ENCODE results near the gene NT5E.
"Not testable (repeated sequence)": the region's sequence is repeated elsewhere in the genome, so short reads cannot be mapped to it uniquely, and the experiment has no call there.

NT5E gene

GRCh38 chr6:85449818-85450759 lies at the start of gene NT5E:
TSS of gene NT5E (plus strand) at chr6:85450083. CDS start at chr6:85450140, 57 bp downstream.
- DNase-seq = no peak

- DNase-seq = no peak
Observed at GRCh38 chr6:85400331-85400730, 49.6 kb upstream of the NT5E start.

DNA sequence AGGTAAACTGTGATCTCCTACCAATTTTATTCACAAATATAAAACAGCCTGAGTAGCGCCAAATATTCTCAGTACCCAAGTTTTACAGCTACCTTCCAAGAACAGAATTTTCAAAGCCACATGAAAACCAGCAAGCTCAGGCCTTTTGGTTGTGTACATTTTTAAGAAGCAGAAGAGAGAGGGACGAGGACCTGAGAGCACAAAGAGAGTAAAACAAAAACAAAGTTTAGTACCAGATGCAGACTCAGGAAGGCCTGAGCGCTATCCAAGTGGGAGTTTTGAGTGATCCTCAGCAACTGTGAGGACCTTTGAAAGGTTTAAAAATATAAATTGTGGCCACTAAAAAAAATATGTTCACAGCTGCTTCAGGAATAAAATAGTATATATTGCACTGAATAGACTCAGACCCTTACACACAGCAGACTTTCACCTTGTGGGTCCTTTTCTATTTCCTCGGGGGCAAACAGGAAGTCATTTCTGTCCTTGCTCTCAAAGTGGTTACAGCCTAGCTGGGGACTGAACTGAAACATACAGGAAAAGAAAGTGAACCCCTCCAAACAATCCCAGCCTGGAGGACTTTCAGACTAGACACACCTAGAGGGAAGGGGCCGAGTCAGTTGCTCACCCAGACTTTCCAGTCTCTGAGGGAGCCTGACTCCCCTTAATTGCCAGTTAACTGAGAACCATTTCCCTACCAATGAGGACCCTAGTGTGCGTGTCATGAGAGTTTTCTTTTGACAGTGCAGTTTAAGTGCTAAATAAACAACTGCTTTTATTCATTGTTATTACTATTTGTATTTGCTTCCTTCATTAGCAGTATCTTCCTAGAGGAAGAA lies 48.5 kb upstream of the NT5E start:
- DNase-seq = no peak

- no peak for DNase-seq
Observed at GRCh38 chr6:85402071-85402470, 47.8 kb upstream of the NT5E start.

- no peak for DNase-seq
Observed at GRCh38 chr6:85402922-85403321, 47.0 kb upstream of the NT5E start.

- DNase-seq = no peak
Observed at GRCh38 chr6:85403331-85404015, 46.4 kb upstream of the NT5E start.

DNA sequence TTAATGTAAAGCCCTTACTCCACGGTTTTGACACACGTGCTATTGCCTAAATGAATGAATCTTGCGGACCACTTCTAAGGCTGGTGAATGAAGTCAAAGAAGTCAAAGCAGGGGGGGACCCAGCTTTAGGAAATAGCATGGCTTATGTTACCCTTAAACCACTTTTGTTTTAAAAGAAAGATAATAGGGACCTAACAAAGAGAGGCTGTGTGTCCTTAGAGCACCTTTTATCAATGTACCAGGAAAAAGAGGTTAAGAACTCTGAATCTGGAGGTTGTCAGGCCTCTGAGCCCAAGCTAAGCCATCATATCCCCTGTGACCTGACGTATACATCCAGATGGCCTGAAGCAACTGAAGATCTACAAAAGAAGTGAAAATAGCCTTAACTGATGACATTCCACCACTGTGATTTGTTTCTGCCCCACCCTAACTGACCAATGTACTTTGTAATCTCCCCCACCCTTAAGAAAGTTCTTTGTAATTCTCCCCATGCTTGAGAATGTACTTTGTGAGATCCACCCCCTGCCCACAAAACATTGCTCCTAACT lies 45.8 kb upstream of the NT5E start:
- not testable (repeated sequence) for DNase-seq

GRCh38 chr6:85404564-85405174 lies 45.2 kb upstream of the NT5E start:
- no peak for DNase-seq

GRCh38 chr6:85405175-85405852 lies 44.6 kb upstream of the NT5E start:
- no peak for DNase-seq

DNA sequence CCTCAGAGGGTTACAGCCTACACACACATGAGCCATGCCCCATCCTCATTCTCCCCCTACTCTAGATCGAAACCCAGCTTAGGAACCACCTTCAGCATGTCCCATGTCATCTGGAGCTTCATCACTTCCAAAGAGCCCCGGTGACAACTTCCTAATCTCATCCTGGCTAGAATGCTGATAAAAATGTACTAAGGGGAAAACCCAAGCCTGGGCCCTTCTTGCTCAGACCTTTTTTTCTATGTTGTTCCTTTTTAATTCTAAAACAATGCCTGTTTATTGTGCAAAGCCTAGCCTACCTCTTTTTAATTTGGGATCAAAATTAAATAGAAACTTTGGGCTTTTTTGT lies 44.1 kb upstream of the NT5E start:
- DNase-seq = no peak

- DNase-seq = no peak
Observed at GRCh38 chr6:85406641-85407075, 43.2 kb upstream of the NT5E start.

DNA sequence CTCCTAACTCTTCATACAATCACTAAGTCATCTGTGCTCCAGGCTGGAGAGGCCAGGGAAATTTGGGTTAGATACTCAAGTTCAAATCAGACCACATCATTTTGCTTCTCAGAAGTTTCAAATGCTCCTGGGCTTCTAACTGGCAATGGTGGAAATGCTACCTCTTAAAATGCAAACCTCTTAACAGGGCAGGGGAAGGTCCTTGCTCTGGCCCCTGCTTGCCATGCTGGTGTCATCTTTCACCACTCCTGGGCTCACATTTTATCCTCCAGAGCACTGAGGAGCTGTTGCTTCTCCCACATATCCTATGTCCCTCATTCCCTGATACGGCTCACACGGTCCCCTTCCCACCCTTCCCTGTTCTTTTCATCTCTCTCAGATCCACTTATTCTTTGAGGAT lies 41.8 kb upstream of the NT5E start:
- no peak for DNase-seq

DNA sequence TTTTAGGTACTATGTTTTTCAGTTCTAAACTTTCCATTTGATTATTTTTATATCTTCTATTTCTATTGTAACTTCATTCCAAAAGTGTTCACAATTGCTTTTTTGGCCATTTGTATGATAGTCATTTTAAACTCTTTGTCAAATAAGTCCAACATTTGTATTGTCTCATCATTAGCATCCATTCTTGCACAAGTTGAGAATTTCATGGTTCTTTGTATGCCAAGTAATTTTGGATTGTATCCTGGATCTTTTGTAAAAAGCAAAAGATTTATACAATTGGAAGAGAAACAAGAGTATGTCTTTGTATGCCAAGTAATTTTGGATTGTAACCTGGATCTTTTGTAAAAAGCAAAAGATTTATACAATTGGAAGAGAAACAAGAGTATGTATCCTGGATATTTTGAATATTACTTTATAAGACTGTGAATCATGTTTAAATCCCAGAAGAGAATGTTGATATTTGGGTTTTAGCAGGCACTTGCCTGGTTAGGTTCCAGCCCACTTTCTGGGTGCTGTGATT lies 36.9 kb upstream of the NT5E start:
- no peak for DNase-seq

DNA sequence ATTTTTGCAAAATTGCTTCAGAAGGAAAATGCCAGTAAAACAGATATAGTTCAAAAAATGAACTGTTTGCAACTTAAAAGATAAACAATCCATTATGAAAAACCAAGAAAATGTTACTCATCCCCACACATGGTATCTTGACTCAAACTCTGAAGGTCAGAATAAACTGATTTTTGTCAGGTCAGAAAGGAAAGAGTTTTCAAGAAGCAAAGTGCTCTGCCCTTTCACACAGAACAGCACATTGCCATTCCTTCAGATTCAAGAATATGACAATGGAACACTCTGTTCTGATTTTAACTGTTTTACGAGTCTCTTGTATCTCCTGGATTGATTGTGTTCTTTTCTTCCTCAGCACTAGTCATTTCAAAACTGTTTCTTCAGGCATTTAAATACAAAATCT lies 33.8 kb upstream of the NT5E start:
- no peak for DNase-seq

- no peak for DNase-seq
Observed at GRCh38 chr6:85416766-85417165, 33.1 kb upstream of the NT5E start.

DNA sequence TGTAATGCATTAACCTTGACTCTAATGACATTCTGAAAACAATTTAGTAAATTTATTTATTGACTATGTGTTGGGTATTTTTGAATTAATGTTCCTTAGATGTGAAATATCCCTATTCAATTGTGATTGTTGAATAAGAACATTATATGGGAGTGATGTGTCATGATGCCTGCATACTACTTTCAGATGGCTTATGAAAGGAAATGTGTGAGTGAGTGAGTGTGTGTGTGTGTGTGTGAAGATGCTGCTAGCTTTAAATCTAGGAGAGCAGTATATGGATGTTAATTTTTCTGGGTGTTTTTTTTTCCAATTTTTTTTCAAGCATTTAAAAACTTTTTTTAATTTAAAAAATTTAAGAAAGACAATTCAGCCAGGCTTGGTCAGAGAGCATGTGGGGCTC lies 32.5 kb upstream of the NT5E start:
- DNase-seq = no peak

GRCh38 chr6:85418059-85418458 lies 31.8 kb upstream of the NT5E start:
- no peak for DNase-seq

GRCh38 chr6:85419046-85419759 lies 30.7 kb upstream of the NT5E start:
- DNase-seq = no peak

DNA sequence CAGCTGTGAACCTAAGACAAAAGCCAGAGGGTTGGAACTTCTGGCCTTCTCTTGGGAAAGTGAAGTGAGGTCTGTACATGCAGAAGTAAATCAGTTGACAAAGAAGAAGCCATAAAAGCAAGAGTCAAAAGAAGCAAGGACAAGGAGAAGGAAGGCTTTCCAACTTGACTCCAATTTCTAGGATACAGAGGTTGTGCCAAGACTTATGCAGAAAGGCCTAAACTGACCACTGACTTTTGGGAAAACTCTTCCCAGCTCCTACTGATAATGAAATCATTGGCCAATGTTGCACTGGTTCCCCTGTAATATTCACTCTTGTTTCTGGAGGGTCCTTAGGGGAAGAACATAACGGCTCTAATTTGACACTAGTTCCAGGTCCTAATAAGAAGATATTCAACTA lies 29.3 kb upstream of the NT5E start:
- DNase-seq = no peak

DNA sequence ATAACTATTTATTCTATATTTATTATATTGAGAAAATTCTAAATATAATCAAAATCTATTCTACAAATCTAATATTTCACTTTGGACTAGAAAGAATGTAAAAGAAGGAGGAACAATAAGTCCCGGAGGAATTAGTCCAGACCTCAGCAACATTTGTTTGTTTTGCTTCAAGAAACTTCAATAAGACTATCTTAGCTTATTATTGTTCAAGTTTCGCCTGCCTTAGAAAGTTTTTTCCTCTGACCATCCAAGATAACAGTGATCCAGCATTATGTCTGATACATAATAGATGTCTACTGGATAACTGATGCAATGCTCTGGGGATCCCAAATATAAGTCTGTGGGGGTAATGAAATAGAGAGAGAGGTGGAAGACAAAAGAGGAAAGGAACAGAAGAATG lies 28.7 kb upstream of the NT5E start:
- DNase-seq = no peak

- DNase-seq = no peak
Observed at GRCh38 chr6:85421972-85422371, 27.9 kb upstream of the NT5E start.
